ENCODE data around the gene CLDN5. TPM values are rescaled to one million over a fixed set of nuclear protein-coding genes. Genes with fewer than 3 reads are reported as not detected.

CLDN5 gene
- polyA plus RNA-seq, 1 donor from 2014 or later: 0.66 TPM

- Histone ChIP-seq H3K4me3 (ENCODE audit: low read length) (no peak overlapping the region), H3K9me3 (ENCODE audit: low read length) (no peaks in the 10 kb centered on the region), H3K79me2 (replicated peaks; ENCODE audit: insufficient read depth, low read length) (no peaks in the 10 kb centered on the region), H3K27ac (ENCODE audit: low read length) (no peak overlapping the region), H3K27me3 (ENCODE audit: insufficient read depth, low read depth, low read length) (no peaks in the 10 kb centered on the region), H3F3A (ENCODE audit: insufficient read depth, low read length, poor library complexity, severe bottlenecking) (no peaks in the 10 kb centered on the region), H4K20me1 (ENCODE audit: insufficient read depth) (no peaks in the 10 kb centered on the region), H3K9ac (ENCODE audit: low read length) (no peak overlapping the region), H3K4me2 (ENCODE audit: low read length) (no peak overlapping the region), H3K9me2 (ENCODE audit: insufficient read depth, low read length) (no peaks in the 10 kb centered on the region), H2AFZ (ENCODE audit: low read depth, low read length) (no peak overlapping the region), H3K36me3 (ENCODE audit: insufficient read depth, low read length) (no peaks in the 10 kb centered on the region)
- TF ChIP-seq MXI1 (conservative IDR thresholded peaks at IDR 0.05; ENCODE audit: poor library complexity, severe bottlenecking) (no peak), RAD21 (conservative IDR thresholded peaks at IDR 0.05) (no peak), EP300 (conservative IDR thresholded peaks at IDR 0.05; ENCODE audit: poor library complexity, severe bottlenecking) (no peak), SMC3 (conservative IDR thresholded peaks at IDR 0.05; ENCODE audit: poor library complexity) (no peak), REST (IDR thresholded peaks at IDR 0.05; ENCODE audit: borderline replicate concordance) (no peak), EZH2 (IDR thresholded peaks at IDR 0.05; ENCODE audit: borderline replicate concordance, insufficient read depth, low read length, poor library complexity, severe bottlenecking) (no peak), POLR2AphosphoS5 (IDR thresholded peaks at IDR 0.05) (no peak), TAF1 (IDR thresholded peaks at IDR 0.05; ENCODE audit: low read depth) (no peak)
- TF ChIP-seq, protein P1, sequence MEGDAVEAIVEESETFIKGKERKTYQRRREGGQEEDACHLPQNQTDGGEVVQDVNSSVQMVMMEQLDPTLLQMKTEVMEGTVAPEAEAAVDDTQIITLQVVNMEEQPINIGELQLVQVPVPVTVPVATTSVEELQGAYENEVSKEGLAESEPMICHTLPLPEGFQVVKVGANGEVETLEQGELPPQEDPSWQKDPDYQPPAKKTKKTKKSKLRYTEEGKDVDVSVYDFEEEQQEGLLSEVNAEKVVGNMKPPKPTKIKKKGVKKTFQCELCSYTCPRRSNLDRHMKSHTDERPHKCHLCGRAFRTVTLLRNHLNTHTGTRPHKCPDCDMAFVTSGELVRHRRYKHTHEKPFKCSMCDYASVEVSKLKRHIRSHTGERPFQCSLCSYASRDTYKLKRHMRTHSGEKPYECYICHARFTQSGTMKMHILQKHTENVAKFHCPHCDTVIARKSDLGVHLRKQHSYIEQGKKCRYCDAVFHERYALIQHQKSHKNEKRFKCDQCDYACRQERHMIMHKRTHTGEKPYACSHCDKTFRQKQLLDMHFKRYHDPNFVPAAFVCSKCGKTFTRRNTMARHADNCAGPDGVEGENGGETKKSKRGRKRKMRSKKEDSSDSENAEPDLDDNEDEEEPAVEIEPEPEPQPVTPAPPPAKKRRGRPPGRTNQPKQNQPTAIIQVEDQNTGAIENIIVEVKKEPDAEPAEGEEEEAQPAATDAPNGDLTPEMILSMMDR (IDR thresholded peaks at IDR 0.05; ENCODE audit: poor library complexity, severe bottlenecking): no peak
These were observed 45.0 kb upstream of the CLDN5 start for GRCh38 chr22:19569276-19569640.

DNA sequence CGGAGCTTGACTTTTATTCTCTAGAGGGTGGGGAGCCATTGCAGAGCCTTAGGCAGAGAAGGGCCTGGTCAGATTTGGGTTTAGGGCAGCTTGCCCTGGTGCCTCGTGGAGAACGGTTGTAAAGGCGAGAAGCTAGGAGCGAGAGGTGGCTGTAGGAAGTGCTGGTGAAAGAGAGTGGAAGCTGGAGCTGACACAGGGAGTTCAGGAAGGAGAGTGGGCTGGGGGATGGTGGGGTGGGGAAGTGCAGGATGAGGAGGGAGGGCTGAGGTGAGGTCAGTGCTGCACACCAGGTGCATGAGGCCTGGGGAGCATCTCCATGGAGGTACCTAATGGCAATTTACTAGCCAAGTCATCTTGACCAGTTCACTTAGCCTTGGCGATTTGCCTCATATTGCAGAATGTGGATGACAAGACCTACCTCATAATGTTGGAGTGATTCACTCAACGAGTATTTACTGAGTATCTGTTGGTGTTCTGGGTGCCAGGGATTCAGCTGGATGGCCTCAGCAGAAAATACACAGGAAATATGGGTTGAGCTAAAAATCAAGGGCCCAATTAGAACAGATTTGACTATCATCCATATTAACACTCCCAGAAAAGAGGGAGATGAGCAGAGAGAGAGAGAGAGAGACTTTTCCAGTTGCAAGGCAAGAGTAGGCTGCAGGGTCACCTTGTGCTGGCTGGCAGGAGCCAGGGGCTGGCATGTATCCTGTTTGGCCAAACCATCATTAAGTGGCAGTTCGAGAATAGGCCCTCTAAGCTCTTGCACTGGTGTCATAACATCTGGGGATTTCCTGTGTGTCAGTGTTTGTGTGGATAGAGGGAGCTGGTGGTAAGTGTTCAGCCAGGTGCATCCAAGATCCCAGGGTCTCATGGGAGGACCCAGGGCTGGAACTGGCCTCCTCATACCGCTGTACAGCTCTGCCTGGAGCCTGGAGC lies 44.4 kb upstream of the CLDN5 start:
- no peaks in the 10 kb centered on the region for H3F3A ChIP-seq (ENCODE audit: insufficient read depth, low read length, poor library complexity, severe bottlenecking)
- no peaks in the 10 kb centered on the region for H4K20me1 ChIP-seq (ENCODE audit: insufficient read depth)
- no peak overlapping the region for H3K4me2 ChIP-seq (ENCODE audit: low read length)
- no peaks in the 10 kb centered on the region for H3K36me3 ChIP-seq (ENCODE audit: insufficient read depth, low read length)
- no peak overlapping the region for H3K9ac ChIP-seq (ENCODE audit: low read length)
- H2AFZ ChIP-seq (ENCODE audit: low read depth, low read length): no peak overlapping the region
- no peak for TF ChIP-seq TAF1 (IDR thresholded peaks at IDR 0.05; ENCODE audit: low read depth)
- no peak for TF ChIP-seq SMC3 (conservative IDR thresholded peaks at IDR 0.05; ENCODE audit: poor library complexity)
- no peak for TF ChIP-seq MXI1 (conservative IDR thresholded peaks at IDR 0.05; ENCODE audit: poor library complexity, severe bottlenecking)
- TF ChIP-seq POLR2AphosphoS5 (IDR thresholded peaks at IDR 0.05): no peak
- no peak for TF ChIP-seq EP300 (conservative IDR thresholded peaks at IDR 0.05; ENCODE audit: poor library complexity, severe bottlenecking)
- no peak for TF ChIP-seq EZH2 (IDR thresholded peaks at IDR 0.05; ENCODE audit: borderline replicate concordance, insufficient read depth, low read length, poor library complexity, severe bottlenecking)
- TF ChIP-seq, protein P1 (IDR thresholded peaks at IDR 0.05; ENCODE audit: poor library complexity, severe bottlenecking): no peak
- no peak for TF ChIP-seq REST (IDR thresholded peaks at IDR 0.05; ENCODE audit: borderline replicate concordance)
- no peak for TF ChIP-seq RAD21 (conservative IDR thresholded peaks at IDR 0.05)
- H3K9me2 ChIP-seq (ENCODE audit: insufficient read depth, low read length): no peaks in the 10 kb centered on the region
- H3K4me3 ChIP-seq (ENCODE audit: low read length): no peak overlapping the region
- H3K27ac ChIP-seq (ENCODE audit: low read length): no peak overlapping the region
- H3K79me2 ChIP-seq (replicated peaks; ENCODE audit: insufficient read depth, low read length): no peaks in the 10 kb centered on the region
- no peaks in the 10 kb centered on the region for H3K27me3 ChIP-seq (ENCODE audit: insufficient read depth, low read depth, low read length)
- H3K9me3 ChIP-seq (ENCODE audit: low read length): no peaks in the 10 kb centered on the region
